A549 (cell line): ENCODE results near the gene PAK3. TPM values are rescaled to one million over a fixed set of nuclear protein-coding genes. Genes with fewer than 3 reads are reported as not detected.

ENCODE experiments used
- ATAC-seq, 2 experiments: fragments of 200-7000 bp in 1 of 2; fragments of >200 bp in 1 of 2; cut with Nextera tagmentation in 1 of 2; cut with Tn5 transposase in 1 of 2; 3 replicates each; pipeline versions ENCODE4 v1.8.0 to v1.9.1; 2018 to 2020; ENCODE audit warnings: mild to moderate bottlenecking in 1 of 2, moderate library complexity in 1 of 2
- CTCF ChIA-PET: fragments of 300-600 bp; sonication (Branson Sonifier 250); formaldehyde crosslinking; extraction: SDS; loops from one replicate; lab custom pipeline; 2021; ENCODE audit warnings: antibody characterized with exemption, inconsistent platforms; lab: Yijun Ruan, JAX
- POLR2A ChIA-PET: fragments of 350-600 bp; formaldehyde crosslinking; extraction: SDS; loops from one replicate; lab custom pipeline; 2021; ENCODE audit warnings: antibody characterized with exemption, inconsistent platforms; lab: Yijun Ruan, JAX
- DNase-seq, 2 experiments: peaks; one replicate each; pipeline versions ENCODE4 v3.0.0 to v3.0.0-alpha.2; 2011 to 2016; ENCODE audit warnings: low read depth in 1 of 2, low spot score in 1 of 2
- FAIRE-seq: peaks from 2 replicates; lab custom pipeline; 2011; peaks lifted over from hg19 to GRCh38; lab: Jason Lieb, UNC
- H3K27ac ChIP-seq, 2 experiments: fragments of >200 bp; sonication (Bioruptor Twin); formaldehyde crosslinking; 3 replicates each; pipeline ENCODE4 v1.5.1; 2016 to 2017
- H3K4me1 ChIP-seq: fragments of >200 bp; sonication (Bioruptor Twin); formaldehyde crosslinking; 3 replicates; pipeline ENCODE4 v1.6.1; 2016
- H3K4me2 ChIP-seq: fragments of >200 bp; sonication (Bioruptor Twin); formaldehyde crosslinking; 3 replicates; pipeline ENCODE4 v1.6.1; 2016
- H3K4me3 ChIP-seq: fragments of >200 bp; sonication (Bioruptor Twin); formaldehyde crosslinking; 3 replicates; pipeline ENCODE4 v1.5.1; 2016
- H3K9me3 ChIP-seq: fragments of >200 bp; sonication (Bioruptor Twin); formaldehyde crosslinking; 3 replicates; pipeline ENCODE4 v1.6.1; 2016
- CBX2 ChIP-seq: fragments of 200-600 bp; sonication (generic); IDR thresholded peaks from 2 replicates; pipeline ENCODE4 v1.6.1; 2016; ENCODE audit warnings: low read depth, mild to moderate bottlenecking, borderline replicate concordance
- CBX8 ChIP-seq: fragments of 200-600 bp; sonication (generic); IDR thresholded peaks from 2 replicates; pipeline ENCODE4 v1.6.1; 2016
- CHD2 ChIP-seq: fragments of 150-350 bp; IDR thresholded peaks from 2 replicates; pipeline ENCODE4 v1.6.1; 2014; ENCODE audit warnings: low read length; ENCODE audit not compliant: partially characterized antibody
- CTCF ChIP-seq: fragments of >200 bp; sonication (Bioruptor Twin); formaldehyde crosslinking; IDR thresholded peaks from 3 replicates; pipeline ENCODE4 v1.5.1; 2016
- EHF ChIP-seq: fragments of 250-450 bp; sonication (Bioruptor Pico); IDR thresholded peaks from 2 replicates; pipeline ENCODE4 v1.5.0; 2020; ENCODE audit warnings: mild to moderate bottlenecking
- EHMT2 ChIP-seq: fragments of 200-600 bp; sonication (generic); IDR thresholded peaks from 2 replicates; pipeline ENCODE4 v1.6.1; 2016; ENCODE audit warnings: antibody characterized with exemption, low read depth, mild to moderate bottlenecking, moderate library complexity
- EP300 ChIP-seq, 2 experiments: fragments of >200 bp; sonication (Bioruptor Twin); formaldehyde crosslinking; IDR thresholded peaks; 2 replicates in 1 of 2; 3 replicates in 1 of 2; pipeline ENCODE4 v1.6.1; 2016 to 2017
- ESRRA ChIP-seq: fragments of 150-350 bp; IDR thresholded peaks from 2 replicates; pipeline ENCODE4 v1.6.1; 2014; ENCODE audit warnings: mild to moderate bottlenecking, low read length, borderline replicate concordance
- FOSL2 ChIP-seq, 2 experiments: fragments of 450-650 bp in 1 of 2; fragments of >200 bp in 1 of 2; sonication (Bioruptor Twin) in 1 of 2; formaldehyde crosslinking; IDR thresholded peaks; 2 replicates each; pipeline versions ENCODE4 v1.5.0 to v1.6.1; 2016 to 2020; ENCODE audit warnings: mild to moderate bottlenecking in 1 of 2, moderate library complexity in 1 of 2
- FOXS1 ChIP-seq: fragments of 250-450 bp; sonication (Bioruptor Pico); IDR thresholded peaks from 2 replicates; pipeline ENCODE4 v1.5.0; 2020; ENCODE audit warnings: mild to moderate bottlenecking, moderate library complexity
- HEYL ChIP-seq: fragments of 250-450 bp; sonication (Bioruptor Pico); IDR thresholded peaks from 2 replicates; pipeline ENCODE4 v1.8.0; 2021; ENCODE audit warnings: mild to moderate bottlenecking, moderate library complexity
- JUN ChIP-seq, 2 experiments: fragments of >200 bp; sonication (Bioruptor Twin); formaldehyde crosslinking; IDR thresholded peaks; 2 replicates in 1 of 2; 3 replicates in 1 of 2; pipeline ENCODE4 v1.6.1; 2016 to 2017
- KDM5A ChIP-seq: fragments of 200-600 bp; sonication (generic); IDR thresholded peaks from 2 replicates; pipeline ENCODE4 v1.6.1; 2016; ENCODE audit warnings: antibody characterized with exemption, mild to moderate bottlenecking
- MYC ChIP-seq: IDR thresholded peaks from 2 replicates; pipeline ENCODE4 v1.6.1; 2012; ENCODE audit warnings: mild to moderate bottlenecking, inconsistent platforms, low read length, improper control_type of control experiment, borderline replicate concordance
- PHF8 ChIP-seq: fragments of 200-600 bp; sonication (generic); IDR thresholded peaks from 2 replicates; pipeline ENCODE4 v1.6.1; 2016; ENCODE audit warnings: low read depth, mild to moderate bottlenecking, antibody characterized with exemption, moderate library complexity, borderline replicate concordance
- POLR2A ChIP-seq: IDR thresholded peaks from 2 replicates; pipeline ENCODE4 v1.6.1; 2012; ENCODE audit warnings: mild to moderate bottlenecking, low read length
- RAD21 ChIP-seq, 2 experiments: fragments of >200 bp in 1 of 2; sonication (Bioruptor Twin) in 1 of 2; formaldehyde crosslinking in 1 of 2; IDR thresholded peaks in 1 of 2; conservative IDR thresholded peaks in 1 of 2; 2 replicates in 1 of 2; 3 replicates in 1 of 2; pipeline ENCODE4 v1.6.1; 2012 to 2018; ENCODE audit warnings: inconsistent platforms in 1 of 2
- RARB ChIP-seq: fragments of 250-450 bp; sonication (Bioruptor Pico); IDR thresholded peaks from 2 replicates; pipeline ENCODE4 v1.8.0; 2021; ENCODE audit warnings: mild to moderate bottlenecking, moderate library complexity
- SMC3 ChIP-seq: fragments of >200 bp; sonication (Bioruptor Twin); formaldehyde crosslinking; IDR thresholded peaks from 3 replicates; pipeline ENCODE4 v1.6.1; 2018; ENCODE audit warnings: inconsistent platforms
- ZFP36 ChIP-seq: fragments of 450-650 bp; IDR thresholded peaks from 2 replicates; pipeline ENCODE4 v1.6.1; 2014; ENCODE audit warnings: borderline replicate concordance; ENCODE audit not compliant: partially characterized antibody
- ZNF302 ChIP-seq: fragments of 250-450 bp; sonication (Bioruptor Pico); IDR thresholded peaks from 2 replicates; pipeline ENCODE4 v1.9.0; 2021; ENCODE audit warnings: inconsistent platforms, mild to moderate bottlenecking, moderate library complexity
- whole genome bisulfite sequencing: methylation state at CpG from one replicate; pipeline ENCODE4 v1.1.6; 2017; ENCODE audit errors: missing lambda C conversion rate; 5-methylcytosine and 5-hydroxymethylcytosine counted together
- polyA plus RNA-seq, 4 experiments: library from polyadenylated mRNA; depleted of rRNA in 3 of 4; stranded (reverse); fragments of >200 nt; fragmentation: RNase III in 1 of 4; extraction: RNeasy Plus Mini Kit Qiagen cat#74134 plus additional on column Dnase treatment in 1 of 4; gene quantifications; 2 replicates in 3 of 4; 3 replicates in 1 of 4; pipeline ENCODE4 v1.2.3, GENCODE V29; 2011 to 2017

The PAK3 gene
- polyA plus RNA-seq, 2 of the 4 experiments (the other 2 are of a cell fraction): 0.06 to 0.17 TPM

- Histone ChIP-seq H3K4me2 (no peak overlapping the region), H3K27ac (no peak overlapping the region), H3K4me1 (no peaks in the 10 kb centered on the region), H3K4me3 (no peak overlapping the region), H3K9me3 (no peaks in the 10 kb centered on the region)
- ATAC-seq (peak in 1 of 2 experiments; percentile 73; a peak in 3 of 6 replicates), FAIRE-seq (no peak), DNase-seq (peak; percentile 31 to 47)
- CTCF ChIA-PET: interaction anchor here (0.5 to 3.1 kb wide), 16 partner anchors 8 to 757 kb away, joined by 3 to 23 read pairs (median 4); no protein-coding TSS in a partner anchor
- 54% methylated on average over 9 of the region's 22 CpGs for WGBS
- no peak for TF ChIP-seq FOSL2 (IDR thresholded peaks at IDR 0.05)
- TF ChIP-seq FOSL2 (CRISPR knock-in tag; IDR thresholded peaks at IDR 0.05): no peak
- TF ChIP-seq EHF: no peak
- TF ChIP-seq MYC: no peak
- no peak for TF ChIP-seq CBX8
- no peak for TF ChIP-seq FOXS1 (CRISPR knock-in tag)
- no peak for TF ChIP-seq ZNF302
- peak; percentile 45 for TF ChIP-seq CTCF
- TF ChIP-seq EP300 (IDR thresholded peaks at IDR 0.05): no peak
- no peak for TF ChIP-seq KDM5A
- TF ChIP-seq EHMT2: no peak
- no peak for TF ChIP-seq ZFP36
- no peak for TF ChIP-seq PHF8
- no peak for TF ChIP-seq ESRRA
- no peak for TF ChIP-seq POLR2A
- TF ChIP-seq RAD21 (conservative IDR thresholded peaks at IDR 0.05 in 1 of 2, IDR thresholded peaks at IDR 0.05 in 1 of 2): 0 out of 5 replicates have a peak, but pooled peaks of 1 of the 2 experiments have one; percentile 9
- TF ChIP-seq CBX2: no peak
- TF ChIP-seq HEYL (CRISPR knock-in tag): no peak
- no peak for TF ChIP-seq JUN (IDR thresholded peaks at IDR 0.05)
- TF ChIP-seq RARB: no peak
- 0 out of 3 replicates have a peak, but pooled peaks have one; percentile 13 for TF ChIP-seq SMC3
- POLR2A ChIA-PET: interaction anchor here (0.7 kb wide), 1 partner anchor 1196 kb away, joined by 3 read pairs; no protein-coding TSS in a partner anchor
Measured at GRCh38 chrX:111098874-111099273, 2.9 kb downstream of the PAK3 start.

DNA sequence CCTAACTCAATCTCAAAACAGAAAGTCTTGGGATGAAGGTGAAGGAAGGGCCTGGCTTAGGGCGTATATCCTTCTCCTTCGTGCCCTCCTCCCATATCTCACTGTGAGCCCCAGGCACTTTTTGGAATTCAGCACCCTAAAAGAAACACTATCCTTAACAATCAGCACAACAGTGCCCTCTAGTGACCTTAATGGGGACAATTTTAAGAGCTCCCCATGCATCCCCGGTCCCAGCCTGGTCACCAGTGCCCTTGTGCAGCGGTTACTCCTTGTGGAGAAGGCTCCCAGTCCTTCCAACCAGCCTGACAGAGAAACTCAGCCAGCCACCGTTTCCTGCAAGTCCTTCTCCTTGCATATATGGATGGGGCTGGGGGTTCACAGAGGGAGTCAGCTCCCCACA is 4.2 kb downstream of the PAK3 start:
- 0% methylated on average over 4 of the region's 5 CpGs for WGBS
- DNase-seq (peak; percentile 43 to 72), FAIRE-seq (no peak)

More for the DNA sequence above, 4.2 kb downstream of the PAK3 start:
- POLR2A ChIA-PET: interaction anchor here (1.0 kb wide), 1 partner anchor 247 kb away, joined by 3 read pairs; no protein-coding TSS in a partner anchor
- TF ChIP-seq RAD21 (conservative IDR thresholded peaks at IDR 0.05 in 1 of 2, IDR thresholded peaks at IDR 0.05 in 1 of 2) (peak; percentile 28 to 51), CHD2 (no peak), CTCF (peak; percentile 46; the same call in 2 of the 3 replicates)
- H3K4me1 ChIP-seq: no peaks in the 10 kb centered on the region
- no peaks in the 10 kb centered on the region for H3K9me3 ChIP-seq
- no peak overlapping the region for H3K4me3 ChIP-seq
- H3K27ac ChIP-seq: no peak overlapping the region
- CTCF ChIA-PET: interaction anchor here (0.6 to 3.0 kb wide), 24 partner anchors 8 to 1458 kb away, joined by 3 to 23 read pairs (median 3); no protein-coding TSS in a partner anchor
- H3K4me2 ChIP-seq: no peak overlapping the region
- ATAC-seq: peak; percentile 67 to 80
